IMR-90 (cell line): ENCODE data around the gene BCO2. TPM values are rescaled to one million over a fixed set of nuclear protein-coding genes. Genes with fewer than 3 reads are reported as not detected.

Source experiments
- ATAC-seq: fragments of 200-7000 bp; cut with Tn5 transposase; 2 replicates; pipeline ENCODE4 v1.9.1; 2020; ENCODE audit warnings: low read depth, mild to moderate bottlenecking, moderate library complexity
- BruUV-seq: library from RNA; stranded (reverse); fragments of 400-500 nt; replicated peaks from 2 replicates; lab custom pipeline; 2021; lab: Mats Ljungman, UMichigan
- CTCF ChIA-PET: fragments of 300-600 bp; formaldehyde crosslinking; extraction: SDS; loops from one replicate; lab custom pipeline; 2021; ENCODE audit warnings: antibody characterized with exemption; lab: Yijun Ruan, JAX
- POLR2A ChIA-PET: fragments of 300-600 bp; sonication (Branson Sonifier 250); formaldehyde crosslinking; loops from one replicate; lab custom pipeline; 2022; ENCODE audit warnings: antibody characterized with exemption; ENCODE audit not compliant: unreplicated experiment; lab: Charles Lee
- DNase-seq: peaks from one replicate; pipeline ENCODE4 v3.0.0; 2013
- H2AFZ ChIP-seq: replicated peaks from 2 replicates; pipeline ENCODE3; 2013; ENCODE audit warnings: low read length, mild to moderate bottlenecking; ENCODE audit not compliant: poor library complexity
- H2AK5ac ChIP-seq: 2 replicates; pipeline ENCODE4 v1.6.1; 2013; ENCODE audit warnings: low read depth, low read length, inconsistent platforms
- H2AK9ac ChIP-seq: replicated peaks from 2 replicates; pipeline ENCODE3; 2013; ENCODE audit warnings: mild to moderate bottlenecking, low read depth, low read length, moderate library complexity; ENCODE audit not compliant: poor library complexity
- H2BK120ac ChIP-seq: 2 replicates; pipeline ENCODE4 v1.6.1; 2013; ENCODE audit warnings: low read depth, low read length, inconsistent platforms
- H2BK15ac ChIP-seq: 3 replicates; pipeline ENCODE4 v1.6.1; 2013; ENCODE audit warnings: low read depth, low read length, inconsistent platforms
- H2BK20ac ChIP-seq: 2 replicates; pipeline ENCODE4 v1.6.1; 2013; ENCODE audit warnings: low read depth, mild to moderate bottlenecking, inconsistent platforms, low read length, moderate library complexity
- H2BK5ac ChIP-seq: 2 replicates; pipeline ENCODE4 v1.6.1; 2013; ENCODE audit warnings: mild to moderate bottlenecking, low read depth, low read length, inconsistent platforms; ENCODE audit not compliant: poor library complexity, severe bottlenecking
- H3K14ac ChIP-seq: replicated peaks from 2 replicates; pipeline ENCODE4 v1.6.1; 2013; ENCODE audit warnings: low read depth, low read length, inconsistent platforms
- H3K18ac ChIP-seq: 2 replicates; pipeline ENCODE4 v1.6.1; 2013; ENCODE audit warnings: low read depth, low read length, control low read depth
- H3K23ac ChIP-seq: 2 replicates; pipeline ENCODE4 v1.6.1; 2013; ENCODE audit warnings: low read depth, low read length, inconsistent platforms
- H3K27ac ChIP-seq: 2 replicates; pipeline ENCODE4 v1.5.1; 2013; ENCODE audit warnings: mild to moderate bottlenecking, control low read depth, low read length; ENCODE audit not compliant: insufficient read depth
- H3K27me3 ChIP-seq: 2 replicates; pipeline ENCODE4 v1.6.1; 2013; ENCODE audit warnings: low read length; ENCODE audit not compliant: control insufficient read depth, insufficient read depth
- H3K36me3 ChIP-seq: 2 replicates; pipeline ENCODE4 v1.6.1; 2013; ENCODE audit warnings: low read length, mixed read lengths; ENCODE audit not compliant: control insufficient read depth, insufficient read depth
- H3K4ac ChIP-seq: 2 replicates; pipeline ENCODE4 v1.6.1; 2013; ENCODE audit warnings: low read depth, low read length, inconsistent platforms
- H3K4me1 ChIP-seq: 2 replicates; pipeline ENCODE4 v1.6.1; 2013; ENCODE audit warnings: low read length, mixed read lengths; ENCODE audit not compliant: control insufficient read depth, insufficient read depth
- H3K4me2 ChIP-seq: 2 replicates; pipeline ENCODE4 v1.6.1; 2013; ENCODE audit warnings: low read depth, mild to moderate bottlenecking, control low read depth, low read length, moderate library complexity
- H3K4me3 ChIP-seq: 2 replicates; pipeline ENCODE4 v1.5.1; 2013; ENCODE audit warnings: low read depth, mild to moderate bottlenecking, control low read depth, low read length, moderate library complexity; ENCODE audit not compliant: insufficient read depth
- H3K56ac ChIP-seq: 2 replicates; pipeline ENCODE4 v1.6.1; 2013; ENCODE audit warnings: low read length, inconsistent platforms; ENCODE audit not compliant: insufficient read depth; ENCODE audit errors: extremely low read depth
- H3K79me1 ChIP-seq, 2 experiments: 2 replicates each; pipeline ENCODE4 v1.6.1; 2013; ENCODE audit warnings: low read length in 2 of 2, inconsistent platforms in 1 of 2, low read depth in 1 of 2
- H3K9ac ChIP-seq: 2 replicates; pipeline ENCODE4 v1.6.1; 2013; ENCODE audit warnings: low read depth, low read length, control low read depth
- H3K9me1 ChIP-seq: 2 replicates; pipeline ENCODE4 v1.6.1; 2013; ENCODE audit warnings: low read length, inconsistent platforms; ENCODE audit not compliant: insufficient read depth
- H3K9me3 ChIP-seq: 2 replicates; pipeline ENCODE4 v1.6.1; 2013; ENCODE audit warnings: low read length; ENCODE audit not compliant: control insufficient read depth, insufficient read depth
- H4K20me1 ChIP-seq: 2 replicates; pipeline ENCODE4 v1.6.1; 2013; ENCODE audit warnings: low read length, inconsistent platforms; ENCODE audit not compliant: insufficient read depth
- H4K5ac ChIP-seq: 2 replicates; pipeline ENCODE4 v1.6.1; 2013; ENCODE audit warnings: mild to moderate bottlenecking, low read depth, low read length, control low read depth
- H4K8ac ChIP-seq, 2 experiments: 2 replicates each; pipeline ENCODE4 v1.6.1; 2013; ENCODE audit warnings: low read depth in 2 of 2, low read length in 2 of 2, control low read depth in 1 of 2, inconsistent platforms in 1 of 2
- H4K91ac ChIP-seq: 2 replicates; pipeline ENCODE4 v1.6.1; 2013; ENCODE audit warnings: low read depth, low read length, inconsistent platforms; ENCODE audit not compliant: insufficient read depth
- CEBPB ChIP-seq: IDR thresholded peaks from 2 replicates; pipeline ENCODE4 v1.6.1; 2012; ENCODE audit warnings: low read depth, low read length, improper control_type of control experiment
- POLR2A ChIP-seq: IDR thresholded peaks from 2 replicates; pipeline ENCODE4 v1.6.1; 2012; ENCODE audit warnings: mild to moderate bottlenecking, low read depth, low read length
- WGBS, 2 experiments: methylation state at CpG; one replicate each; pipeline versions ENCODE4 v1.1.5 to v1.1.7; 2013; ENCODE audit warnings: missing lambda C conversion rate in 2 of 2; ENCODE audit not compliant: insufficient read length in 1 of 2; ENCODE audit errors: extremely low coverage in 2 of 2; 5-methylcytosine and 5-hydroxymethylcytosine counted together
- dilution Hi-C: fragments of 300-500 bp; cut with HindIII; formaldehyde crosslinking; loops from one replicate; pipeline ENCODE4 v1.14.3; 2018; ENCODE audit warnings: low sequenced_read_pairs; ENCODE audit not compliant: unreplicated experiment
- in situ Hi-C: fragments of 300-500 bp; cut with MboI; formaldehyde crosslinking; loops from 3 replicates; pipeline ENCODE4 v1.14.3; 2019; ENCODE audit warnings: low sequenced_read_pairs, inconsistent platforms, mixed read lengths
- intact Hi-C: fragments of 100-400 bp; cut with micrococcal nuclease; formaldehyde crosslinking; loops from 2 replicates; pipeline ENCODE4 v1.10.0; 2022
- polyA plus RNA-seq, 3 experiments: library from polyadenylated mRNA; depleted of rRNA; stranded (reverse); fragments of >200 nt; gene quantifications; 2 replicates each; pipeline ENCODE4 v1.2.3, GENCODE V29; 2012; ENCODE audit warnings: low replicate concordance in 1 of 3
- total RNA-seq: library from RNA; depleted of rRNA; stranded (reverse); fragments of >200 nt; gene quantifications from 2 replicates; pipeline ENCODE4 v1.2.3, GENCODE V29; 2012

BCO2 gene
- total and polyA plus RNA-seq, 2 of the 4 experiments (the other 2 are of a cell fraction), result 0.18 to 0.68 TPM

- Histone ChIP-seq H2BK20ac (peak overlapping the region; percentile 89), H3K36me3 (no peaks in the 10 kb centered on the region), H4K8ac (peak overlapping the region in 1 of 2 experiments; percentile 69; a peak in 2 of 4 replicates), H3K9me1 (peaks cover 9% of the 10 kb centered on the region), H2BK5ac (peak overlapping the region; percentile 25), H3K79me1 (no peaks in the 10 kb centered on the region), H3K4ac (peak overlapping the region; percentile 95), H4K91ac (peak overlapping the region; percentile 79), H2BK15ac (peak overlapping the region; percentile 1; the same call in 2 of the 3 replicates), H3K27ac (peak overlapping the region; percentile 83; the same call in 1 of the 2 replicates), H2AK5ac (peak overlapping the region; percentile 79; the same call in 1 of the 2 replicates), H3K9me3 (no peaks in the 10 kb centered on the region), H4K20me1 (no peaks in the 10 kb centered on the region), H2BK120ac (peak overlapping the region; percentile 93), H3K14ac (peak overlapping the region; percentile 69), H2AK9ac (no peak overlapping the region), H3K4me3 (no peak overlapping the region), H3K9ac (no peak overlapping the region), H2AFZ (no peak overlapping the region), H3K18ac (peak overlapping the region; percentile 76), H3K4me2 (peak overlapping the region; percentile 48; the same call in 1 of the 2 replicates), H3K27me3 (no peaks in the 10 kb centered on the region), H3K23ac (0 out of 2 replicates have a peak overlapping the region, but pooled peaks have one; percentile 67), H3K56ac (peak overlapping the region; percentile 46; the same call in 1 of the 2 replicates), H3K4me1 (peaks cover 18% of the 10 kb centered on the region), H4K5ac (peak overlapping the region; percentile 57)
- ATAC-seq, result peak; percentile 44
- in situ Hi-C loops (loop anchor here (25.0 kb wide), 1 partner anchor 1321 kb away; no protein-coding TSS in a partner anchor), dilution Hi-C loops (no loop called here), intact Hi-C loops (loop anchor here (10.0 kb wide), 2 partner anchors 1318 to 1518 kb away; no protein-coding TSS in a partner anchor)
- TF ChIP-seq CEBPB (peak; percentile 81), POLR2A (no peak)
- no TSS peak for BruUV-seq
- ChIA-PET CTCF (interaction anchor here (1.5 kb wide), 1 partner anchor 64 kb away, joined by 7 read pairs; no protein-coding TSS in a partner anchor), POLR2A (no interaction called here)
- WGBS, 2 experiments, result no CpG with 5 or more reads among the region's 1 CpG
- DNase-seq, result peak; percentile 83
These were observed 41.3 kb downstream of the BCO2 start for GRCh38 chr11:112216561-112217105.
